Measurements from ENCODE around the gene SELENOV.
"Not testable (repeated sequence)": the region's sequence is repeated elsewhere in the genome, so short reads cannot be mapped to it uniquely, and the experiment has no call there.

Gene SELENOV, protein sequence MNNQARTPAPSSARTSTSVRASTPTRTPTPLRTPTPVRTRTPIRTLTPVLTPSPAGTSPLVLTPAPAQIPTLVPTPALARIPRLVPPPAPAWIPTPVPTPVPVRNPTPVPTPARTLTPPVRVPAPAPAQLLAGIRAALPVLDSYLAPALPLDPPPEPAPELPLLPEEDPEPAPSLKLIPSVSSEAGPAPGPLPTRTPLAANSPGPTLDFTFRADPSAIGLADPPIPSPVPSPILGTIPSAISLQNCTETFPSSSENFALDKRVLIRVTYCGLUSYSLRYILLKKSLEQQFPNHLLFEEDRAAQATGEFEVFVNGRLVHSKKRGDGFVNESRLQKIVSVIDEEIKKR

DNA sequence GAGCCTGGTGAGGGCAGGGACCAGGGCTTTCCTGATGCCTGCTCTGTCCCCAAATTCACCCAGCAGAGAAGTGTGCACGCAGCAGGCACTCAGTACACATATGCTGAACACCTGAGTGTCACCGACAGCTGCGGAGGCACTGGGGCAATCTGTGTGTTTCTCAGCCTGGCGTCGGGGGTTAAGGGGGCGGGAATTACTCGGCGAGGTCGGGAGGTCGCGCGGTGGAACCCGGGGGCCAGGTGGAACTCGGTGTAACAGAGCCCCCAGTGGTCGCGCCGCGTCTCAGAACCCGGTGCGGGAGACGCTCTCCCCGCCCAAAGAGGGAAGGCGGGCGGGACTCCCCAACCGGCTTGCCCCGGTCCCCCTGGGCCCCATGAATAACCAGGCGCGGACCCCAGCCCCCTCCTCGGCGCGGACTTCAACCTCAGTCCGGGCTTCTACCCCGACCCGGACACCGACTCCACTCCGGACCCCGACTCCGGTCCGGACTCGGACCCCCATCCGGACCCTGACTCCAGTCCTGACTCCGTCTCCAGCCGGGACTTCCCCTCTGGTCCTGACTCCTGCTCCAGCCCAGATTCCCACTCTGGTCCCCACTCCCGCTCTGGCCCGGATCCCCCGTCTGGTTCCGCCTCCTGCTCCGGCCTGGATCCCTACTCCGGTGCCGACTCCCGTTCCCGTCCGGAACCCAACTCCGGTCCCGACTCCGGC is at the start of gene SELENOV:
Gene SELENOV, plus strand, starts transcription at position 300 of the 711 bp plus-strand sequence. Its CDS starts 74 bp downstream, at position 374.
- no peak for DNase-seq (ENCODE audit: low read depth)

- DNase-seq (ENCODE audit: low read depth): no peak
These were observed 48.8 kb upstream of the SELENOV start for GRCh38 chr19:39465956-39466747.

- no peak for DNase-seq (ENCODE audit: low read depth)
These were observed 47.0 kb upstream of the SELENOV start for GRCh38 chr19:39467941-39468340.

DNA sequence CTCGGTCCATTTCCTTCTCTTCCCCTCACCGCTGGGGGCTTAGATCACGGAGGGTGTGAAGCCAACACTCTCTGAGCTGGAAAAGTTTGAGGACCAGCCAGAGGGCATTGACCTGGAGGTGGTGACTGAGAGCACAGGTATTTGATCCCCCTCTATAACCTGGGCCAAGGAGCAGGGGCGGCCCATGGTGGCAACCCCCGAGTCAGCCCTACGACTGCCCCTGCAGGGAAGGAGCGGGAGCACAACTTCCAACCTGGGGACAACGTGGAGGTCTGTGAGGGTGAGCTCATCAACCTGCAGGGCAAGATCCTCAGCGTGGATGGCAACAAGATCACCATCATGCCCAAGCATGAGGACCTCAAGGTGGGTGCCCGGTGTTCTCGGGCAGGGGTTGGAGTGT is 45.9 kb upstream of the SELENOV start:
- no peak for DNase-seq (ENCODE audit: low read depth)

GRCh38 chr19:39469567-39469966 is 45.4 kb upstream of the SELENOV start:
- DNase-seq (ENCODE audit: low read depth): no peak

GRCh38 chr19:39470724-39471339 is 44.1 kb upstream of the SELENOV start:
- DNase-seq (ENCODE audit: low read depth): no peak

GRCh38 chr19:39471756-39472536 is 43.0 kb upstream of the SELENOV start:
- no peak for DNase-seq (ENCODE audit: low read depth)

GRCh38 chr19:39472746-39473442 is 42.0 kb upstream of the SELENOV start:
- no peak for DNase-seq (ENCODE audit: low read depth)

DNA sequence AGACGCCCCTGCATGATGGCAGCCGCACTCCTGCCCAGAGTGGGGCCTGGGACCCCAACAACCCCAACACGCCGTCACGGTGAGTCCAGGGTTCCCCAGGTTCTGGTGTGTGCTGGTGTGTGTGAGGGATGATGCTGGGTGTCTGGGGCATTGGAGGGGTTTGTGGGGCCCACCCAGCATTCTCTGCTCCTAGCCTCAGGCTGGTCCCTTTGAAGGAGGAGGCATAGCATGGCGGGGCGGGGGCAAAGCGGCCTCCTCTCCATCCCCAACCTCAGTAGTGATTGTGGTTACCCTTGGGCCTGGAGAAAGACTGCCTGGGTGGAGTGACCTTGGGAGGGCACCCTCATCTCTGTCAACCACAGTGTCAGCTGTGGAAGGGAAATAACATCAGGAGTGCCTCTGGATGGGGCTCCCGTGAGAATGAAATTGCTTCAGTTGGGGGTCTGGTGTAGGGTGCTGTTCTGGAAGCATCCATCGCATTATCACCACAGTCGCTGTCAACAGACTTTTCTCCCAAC is 41.4 kb upstream of the SELENOV start:
- DNase-seq (ENCODE audit: low read depth): no peak

- peak; percentile 66 for DNase-seq (ENCODE audit: low read depth)
These were observed 40.8 kb upstream of the SELENOV start for GRCh38 chr19:39474139-39474620.

GRCh38 chr19:39475748-39476147 is 39.2 kb upstream of the SELENOV start:
- DNase-seq (ENCODE audit: low read depth): no peak

DNA sequence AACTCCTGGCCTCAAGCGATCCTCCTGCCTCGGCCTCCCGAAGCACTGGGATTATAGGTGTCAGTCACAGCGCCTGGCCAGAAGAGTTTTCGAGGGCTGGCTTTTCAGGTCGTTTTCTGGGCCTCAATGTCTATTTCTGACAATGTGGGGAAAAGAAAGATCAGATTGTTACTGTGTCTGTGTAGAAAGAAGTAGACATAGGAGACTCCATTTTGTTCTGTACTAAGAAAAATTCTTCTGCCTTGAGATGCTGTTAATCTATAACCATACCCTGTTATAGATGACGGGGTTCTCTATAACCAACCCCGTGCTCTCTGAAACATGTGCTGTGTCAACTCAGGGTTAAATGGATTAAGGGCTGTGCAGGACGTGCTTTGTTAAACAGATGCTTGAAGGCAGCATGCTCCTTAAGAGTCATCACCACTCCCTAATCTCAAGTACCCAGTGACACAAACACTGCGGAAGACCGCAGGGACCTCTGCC is 35.6 kb upstream of the SELENOV start:
- DNase-seq (ENCODE audit: low read depth): not testable (repeated sequence)

DNA sequence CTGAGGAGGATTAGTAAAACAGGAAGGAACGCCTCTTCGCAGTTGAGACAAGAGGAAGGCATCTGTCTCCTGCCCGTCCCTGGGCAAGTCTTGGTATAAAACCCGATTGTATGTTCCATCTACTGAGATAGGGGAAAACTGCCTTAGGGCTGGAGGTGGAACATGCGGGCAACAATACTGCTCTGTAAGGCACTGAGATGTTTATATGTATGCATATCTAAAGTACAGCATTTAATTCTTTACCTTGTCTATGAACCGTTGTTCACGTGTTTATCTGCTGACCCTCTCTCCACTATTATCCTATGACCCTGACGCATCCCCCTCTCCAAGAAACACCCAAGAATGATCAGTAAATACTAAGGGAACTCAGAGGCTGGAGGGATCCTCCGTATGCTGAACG is 35.0 kb upstream of the SELENOV start:
- no peak for DNase-seq (ENCODE audit: low read depth)

- peak; percentile 95 for DNase-seq (ENCODE audit: low read depth)
These were observed 34.4 kb upstream of the SELENOV start, which contains the start of gene TIMM50 for GRCh38 chr19:39480337-39481228. Gene TIMM50 (plus strand): TSS chr19:39480838. CDS start chr19:39480854, 16 bp downstream.

DNA sequence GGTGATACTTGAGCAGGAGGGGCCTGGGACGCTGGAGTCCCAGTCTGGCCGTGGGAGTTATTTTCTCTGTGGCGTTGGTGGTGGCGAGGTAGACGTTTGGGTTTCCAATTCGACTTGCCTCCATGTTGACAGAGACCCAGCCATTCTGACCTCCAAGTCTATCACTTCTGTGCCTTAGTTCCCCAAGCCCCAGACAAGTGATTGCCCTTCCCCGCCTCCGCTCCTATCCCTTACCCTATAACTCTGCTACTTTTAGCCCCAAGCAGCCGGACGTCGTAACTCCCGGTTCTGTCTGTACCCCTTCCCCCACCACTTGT is 33.8 kb upstream of the SELENOV start:
- DNase-seq (ENCODE audit: low read depth): no peak

DNA sequence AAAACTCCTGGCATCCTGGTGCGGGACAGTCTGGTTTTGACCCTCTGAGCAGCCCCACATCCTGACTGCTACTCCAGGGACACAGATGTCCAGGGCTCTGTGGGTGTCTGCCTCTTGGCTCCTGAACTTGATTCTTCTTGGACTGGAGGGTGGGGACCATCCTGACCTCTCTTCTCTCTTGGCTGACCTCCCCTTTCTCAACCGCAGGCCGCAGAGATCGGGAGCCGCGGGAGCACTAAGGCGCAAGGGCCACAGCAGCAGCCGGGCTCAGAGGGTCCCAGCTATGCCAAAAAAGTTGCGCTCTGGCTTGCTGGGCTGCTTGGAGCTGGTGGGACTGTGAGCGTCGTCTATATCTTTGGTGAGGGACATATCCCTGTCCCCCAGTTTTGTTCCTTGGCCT is 33.3 kb upstream of the SELENOV start:
- no peak for DNase-seq (ENCODE audit: low read depth)

DNA sequence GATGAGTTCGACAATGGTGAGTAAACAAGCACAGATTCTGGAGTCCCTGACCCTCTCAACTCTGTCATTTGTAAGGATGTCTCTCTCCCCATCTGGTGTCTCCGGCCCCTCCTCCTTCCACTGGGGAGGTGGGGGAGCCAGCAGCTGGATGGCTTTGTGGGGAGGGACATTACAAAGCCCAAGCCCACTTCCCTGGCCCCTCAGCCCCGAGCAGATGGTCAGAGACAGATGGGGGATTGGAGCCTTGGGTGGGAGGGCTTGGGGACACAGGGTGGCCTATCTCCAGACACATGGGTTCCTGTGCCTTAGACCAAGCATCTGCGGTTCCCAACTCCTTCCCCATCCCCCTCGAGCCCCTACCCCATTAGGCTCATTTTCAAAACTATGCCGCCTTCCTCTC is 31.8 kb upstream of the SELENOV start:
- no peak for DNase-seq (ENCODE audit: low read depth)

DNA sequence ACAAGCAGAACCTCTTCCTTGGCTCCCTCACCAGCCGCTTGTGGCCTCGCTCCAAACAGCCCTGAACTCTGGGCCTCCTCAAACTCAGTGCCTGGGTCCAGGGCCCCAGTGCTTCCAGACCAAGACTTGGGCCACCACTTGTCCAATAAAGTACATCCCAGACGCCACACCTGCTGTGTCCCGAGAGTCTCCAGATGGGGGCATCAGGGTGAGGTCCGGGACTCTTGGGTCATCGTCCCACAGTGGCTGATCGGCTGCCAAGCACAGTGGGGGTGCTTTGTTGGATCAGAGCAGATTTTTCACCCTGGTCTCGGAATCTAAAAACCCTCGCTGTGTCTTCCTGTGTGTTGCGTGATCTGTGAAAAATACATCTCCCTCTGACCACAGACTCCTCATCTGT is 25.2 kb upstream of the SELENOV start:
- DNase-seq (ENCODE audit: low read depth): no peak

DNA sequence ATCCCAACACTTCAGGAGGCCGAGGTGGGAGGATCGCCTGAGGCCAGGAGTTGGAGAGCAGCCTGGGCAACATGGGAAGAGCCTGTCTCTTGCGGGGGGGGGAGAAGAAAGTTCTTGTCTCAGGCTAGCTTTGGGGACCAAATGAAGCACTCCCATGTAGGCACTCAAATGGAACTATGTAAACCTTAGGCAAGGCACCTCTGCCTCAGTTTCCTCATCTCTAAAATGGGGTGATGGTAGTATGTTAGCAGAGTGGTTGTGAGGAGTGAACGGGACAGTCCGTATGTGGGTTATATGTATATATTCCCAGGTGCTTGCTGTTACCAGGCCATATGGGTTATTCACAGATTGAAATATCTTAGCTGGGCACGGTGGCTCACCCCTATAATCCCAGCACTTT is 22.7 kb upstream of the SELENOV start:
- no peak for DNase-seq (ENCODE audit: low read depth)

Measured in stimulated activated CD8-positive, alpha-beta memory T cell treated with anti-CD3 and anti-CD28 coated beads, Interleukin-12 subunit alpha, Interleukin-12 subunit beta, amount 100 ng/mL, for 1 hour (primary cell).